Vagina (tissue), 2 donors: ENCODE results near the gene RUNDC3A. TPM values are rescaled to one million over a fixed set of nuclear protein-coding genes. Genes with fewer than 3 reads are reported as not detected.

Experiments used
- DNase-seq, 2 donors: peaks; one replicate each; pipeline ENCODE4 v3.0.0-alpha.2; 2017; ENCODE audit errors: extremely low spot score in 2 of 2
- H3K27ac ChIP-seq: fragments of 200-600 bp; sonication (generic); one replicate; pipeline ENCODE4 v1.5.1; 2019
- H3K27me3 ChIP-seq: fragments of 200-600 bp; sonication (generic); one replicate; pipeline ENCODE4 v1.5.1; 2019
- H3K36me3 ChIP-seq, 2 donors: fragments of 200-600 bp; sonication (generic); one replicate each; pipeline ENCODE4 v1.5.1; 2017 to 2019
- H3K4me1 ChIP-seq: fragments of 200-600 bp; sonication (generic); one replicate; pipeline ENCODE4 v1.5.1; 2019
- H3K4me3 ChIP-seq, 2 donors: fragments of 200-600 bp; sonication (generic); 1 replicate in 1 of 2; 2 replicates in 1 of 2; pipeline ENCODE4 v1.5.1; 2016 to 2019
- H3K9me3 ChIP-seq: fragments of 200-600 bp; sonication (generic); one replicate; pipeline ENCODE4 v1.5.1; 2019
- CTCF ChIP-seq, 3 experiments: fragments of 450-650 bp in 2 of 3; fragments of 200-600 bp in 1 of 3; sonication (generic) in 1 of 3; IDR thresholded peaks; one replicate each; pipeline ENCODE4 v1.5.1; 2017 to 2019; ENCODE audit warnings: antibody characterized with exemption in 3 of 3, mild to moderate bottlenecking in 2 of 3, moderate library complexity in 2 of 3
- POLR2A ChIP-seq, 2 donors: fragments of 450-650 bp; IDR thresholded peaks; one replicate each; pipeline ENCODE4 v1.6.1; 2017; ENCODE audit warnings: antibody characterized with exemption in 2 of 2, mild to moderate bottlenecking in 2 of 2, moderate library complexity in 2 of 2
- POLR2AphosphoS5 ChIP-seq, 2 donors: sonication (generic); formaldehyde crosslinking; IDR thresholded peaks; one replicate each; pipeline ENCODE4 v1.9.0; 2017; ENCODE audit warnings: antibody characterized with exemption in 2 of 2, mild to moderate bottlenecking in 2 of 2, low read depth in 1 of 2; ENCODE audit not compliant: insufficient read depth in 1 of 2
- intact Hi-C: fragments of 100-400 bp; cut with DNase I; formaldehyde crosslinking; loops from one replicate; pipeline ENCODE4 v1.15.1; 2023
- total RNA-seq: library from RNA; depleted of rRNA; stranded (reverse); fragments of >200 nt; gene quantifications from one replicate; pipeline ENCODE4 v1.2.3, GENCODE V29; 2016

Gene RUNDC3A
- total RNA-seq, 1 donor from 2014 or later, result 2.0 TPM

GRCh38 chr17:44314524-44314868 is 6.1 kb downstream of the RUNDC3A start:
- Histone ChIP-seq H3K36me3 (peaks cover 0 to 2% of the 10 kb centered on the region in 2 donors), H3K4me1 (peaks cover 6% of the 10 kb centered on the region), H3K9me3 (no peaks in the 10 kb centered on the region), H3K27ac (no peak overlapping the region), H3K4me3 (no peak overlapping the region), H3K27me3 (peaks cover 6% of the 10 kb centered on the region)
- intact Hi-C loops, result no loop called here
- DNase-seq, result no peak
- TF ChIP-seq CTCF (IDR thresholded peaks at IDR 0.05) (no peak), POLR2AphosphoS5 (IDR thresholded peaks at IDR 0.05; ENCODE audit: insufficient read depth in 1 of 2, low read depth in 1 of 2) (no peak), POLR2A (IDR thresholded peaks at IDR 0.05) (no peak)

GRCh38 chr17:44314869-44315661 is 6.7 kb downstream of the RUNDC3A start:
- H3K27ac ChIP-seq, result no peak overlapping the region
- peak overlapping the region; percentile 15 to 45 for H3K4me3 ChIP-seq
- peaks cover 0 to 8% of the 10 kb centered on the region in 2 donors for H3K36me3 ChIP-seq
- no peaks in the 10 kb centered on the region for H3K9me3 ChIP-seq
- peaks cover 6% of the 10 kb centered on the region for H3K27me3 ChIP-seq
- intact Hi-C loops, result no loop called here
- DNase-seq, result no peak
- peaks cover 6% of the 10 kb centered on the region for H3K4me1 ChIP-seq
- TF ChIP-seq CTCF (IDR thresholded peaks at IDR 0.05), result no peak
- no peak for TF ChIP-seq POLR2A (IDR thresholded peaks at IDR 0.05)
- TF ChIP-seq POLR2AphosphoS5 (IDR thresholded peaks at IDR 0.05; ENCODE audit: insufficient read depth in 1 of 2, low read depth in 1 of 2), result no peak

- no peaks in the 10 kb centered on the region for H3K9me3 ChIP-seq
- H3K4me1 ChIP-seq, result peaks cover 6% of the 10 kb centered on the region
- no peak overlapping the region for H3K4me3 ChIP-seq
- peaks cover 6% of the 10 kb centered on the region for H3K27me3 ChIP-seq
- no peak overlapping the region for H3K27ac ChIP-seq
- peaks cover 0 to 18% of the 10 kb centered on the region in 2 donors for H3K36me3 ChIP-seq
- intact Hi-C loops, result no loop called here
- TF ChIP-seq POLR2AphosphoS5 (IDR thresholded peaks at IDR 0.05; ENCODE audit: insufficient read depth in 1 of 2, low read depth in 1 of 2), result no peak
- TF ChIP-seq POLR2A (IDR thresholded peaks at IDR 0.05), result no peak
- TF ChIP-seq CTCF (IDR thresholded peaks at IDR 0.05), result no peak
- DNase-seq, result no peak
Observed at GRCh38 chr17:44315760-44316731, 7.6 kb downstream of the RUNDC3A start.

GRCh38 chr17:44317545-44317944 is 9.1 kb downstream of the RUNDC3A start:
- intact Hi-C loops, result no loop called here
- Histone ChIP-seq H3K27ac (no peak overlapping the region), H3K4me3 (no peak overlapping the region), H3K4me1 (peaks cover 9% of the 10 kb centered on the region), H3K27me3 (peaks cover 6% of the 10 kb centered on the region), H3K9me3 (no peaks in the 10 kb centered on the region), H3K36me3 (peaks cover 0 to 33% of the 10 kb centered on the region in 2 donors)
- no peak for TF ChIP-seq CTCF (IDR thresholded peaks at IDR 0.05)
- TF ChIP-seq POLR2A (IDR thresholded peaks at IDR 0.05), result no peak
- TF ChIP-seq POLR2AphosphoS5 (IDR thresholded peaks at IDR 0.05; ENCODE audit: insufficient read depth in 1 of 2, low read depth in 1 of 2), result no peak
- no peak for DNase-seq
